Esophagus squamous epithelium (tissue), 4 donors: ENCODE results near the gene AADACL3.

Experiments used
- POLR2A ChIP-seq, 4 donors: fragments of 450-650 bp; IDR thresholded peaks; one replicate each; pipeline ENCODE4 v1.6.1; 2017; ENCODE audit warnings: antibody characterized with exemption in 4 of 4, mild to moderate bottlenecking in 4 of 4, moderate library complexity in 3 of 4
- TF ChIP-seq, protein P1 (sequence below), 6 experiments: fragments of 450-650 bp in 4 of 6; fragments of 200-600 bp in 2 of 6; sonication (generic) in 2 of 6; IDR thresholded peaks; one replicate each; pipeline ENCODE4 v1.5.1; 2016 to 2019; ENCODE audit warnings: antibody characterized with exemption in 6 of 6, mild to moderate bottlenecking in 4 of 6, moderate library complexity in 4 of 6

DNA sequence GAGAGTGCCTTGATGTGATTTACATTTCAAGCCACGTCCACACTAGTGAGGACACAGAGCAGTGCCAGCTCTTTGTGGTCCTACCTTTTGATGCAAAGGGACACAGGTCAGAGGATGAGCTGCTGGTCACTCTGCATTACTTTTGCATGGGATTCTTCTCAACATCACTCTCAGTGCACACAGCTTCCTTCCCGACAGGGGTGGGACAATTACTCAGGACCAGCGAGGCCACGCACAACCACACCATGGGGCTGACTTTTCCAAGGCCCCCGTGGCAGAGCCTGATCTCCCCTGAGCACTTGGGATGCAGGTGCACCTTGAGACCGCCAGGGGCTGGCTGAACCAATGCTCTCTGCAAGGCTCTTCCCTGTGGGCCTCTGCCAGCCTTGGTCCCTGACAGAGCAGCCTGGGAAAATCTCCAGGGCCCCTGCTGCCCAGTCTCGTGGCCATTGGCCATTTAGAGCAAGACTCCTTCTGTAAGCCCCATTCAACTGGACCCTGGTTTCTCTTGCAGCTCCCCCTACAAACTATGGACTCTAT, 44.4 kb downstream of the AADACL3 start:
- TF ChIP-seq POLR2A (IDR thresholded peaks at IDR 0.05), result no peak
- TF ChIP-seq, protein P1, sequence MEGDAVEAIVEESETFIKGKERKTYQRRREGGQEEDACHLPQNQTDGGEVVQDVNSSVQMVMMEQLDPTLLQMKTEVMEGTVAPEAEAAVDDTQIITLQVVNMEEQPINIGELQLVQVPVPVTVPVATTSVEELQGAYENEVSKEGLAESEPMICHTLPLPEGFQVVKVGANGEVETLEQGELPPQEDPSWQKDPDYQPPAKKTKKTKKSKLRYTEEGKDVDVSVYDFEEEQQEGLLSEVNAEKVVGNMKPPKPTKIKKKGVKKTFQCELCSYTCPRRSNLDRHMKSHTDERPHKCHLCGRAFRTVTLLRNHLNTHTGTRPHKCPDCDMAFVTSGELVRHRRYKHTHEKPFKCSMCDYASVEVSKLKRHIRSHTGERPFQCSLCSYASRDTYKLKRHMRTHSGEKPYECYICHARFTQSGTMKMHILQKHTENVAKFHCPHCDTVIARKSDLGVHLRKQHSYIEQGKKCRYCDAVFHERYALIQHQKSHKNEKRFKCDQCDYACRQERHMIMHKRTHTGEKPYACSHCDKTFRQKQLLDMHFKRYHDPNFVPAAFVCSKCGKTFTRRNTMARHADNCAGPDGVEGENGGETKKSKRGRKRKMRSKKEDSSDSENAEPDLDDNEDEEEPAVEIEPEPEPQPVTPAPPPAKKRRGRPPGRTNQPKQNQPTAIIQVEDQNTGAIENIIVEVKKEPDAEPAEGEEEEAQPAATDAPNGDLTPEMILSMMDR (IDR thresholded peaks at IDR 0.05), result peak in 1 of 6 experiments; percentile 8
